Stimulated activated naive CD4-positive, alpha-beta T cell treated with Interleukin-2 at 50 U/mL for 16 hours (primary cell): ENCODE results near the gene LAIR2.

Experiments used
- DNase-seq: peaks from one replicate; lab custom pipeline; 2025; lab: John Stamatoyannopoulos, UW

LAIR2 gene

GRCh38 chr19:54502518-54503048 lies at the start of gene LAIR2:
Gene LAIR2 (plus strand): TSS chr19:54502831. CDS start chr19:54502919, 88 bp downstream.
- no peak for DNase-seq

GRCh38 chr19:54453921-54454780 lies 48.5 kb upstream of the LAIR2 start:
- DNase-seq = no peak

GRCh38 chr19:54454781-54455675 lies 47.6 kb upstream of the LAIR2 start:
- DNase-seq = no peak

GRCh38 chr19:54455786-54456422 lies 46.7 kb upstream of the LAIR2 start:
- no peak for DNase-seq

- DNase-seq = no peak
These were observed 45.9 kb upstream of the LAIR2 start for GRCh38 chr19:54456423-54457373.

- no peak for DNase-seq
These were observed 44.6 kb upstream of the LAIR2 start for GRCh38 chr19:54457773-54458647.

- DNase-seq = no peak
These were observed 43.9 kb upstream of the LAIR2 start for GRCh38 chr19:54458648-54459281.

- no peak for DNase-seq
These were observed 43.1 kb upstream of the LAIR2 start for GRCh38 chr19:54459282-54460229.

- no peak for DNase-seq
These were observed 42.2 kb upstream of the LAIR2 start for GRCh38 chr19:54460230-54461005.

- no peak for DNase-seq
These were observed 41.4 kb upstream of the LAIR2 start for GRCh38 chr19:54461210-54461609.

- no peak for DNase-seq
These were observed 41.0 kb upstream of the LAIR2 start for GRCh38 chr19:54461613-54462012.

GRCh38 chr19:54462047-54462654 lies 40.5 kb upstream of the LAIR2 start:
- DNase-seq = no peak

- peak; percentile 52 for DNase-seq
These were observed 39.7 kb upstream of the LAIR2 start for GRCh38 chr19:54462655-54463530.

- DNase-seq = peak; percentile 93
These were observed 39.0 kb upstream of the LAIR2 start, which contains the start of gene LENG9 for GRCh38 chr19:54463531-54464043. Gene LENG9 (minus strand): TSS chr19:54463778. CDS start chr19:54463526, 252 bp downstream.

GRCh38 chr19:54464044-54464629 lies 38.5 kb upstream of the LAIR2 start:
- DNase-seq = peak; percentile 93
